Left renal pelvis (tissue), 4 donors: ENCODE data around the gene PHF20. TPM values are rescaled to one million over a fixed set of nuclear protein-coding genes. Genes with fewer than 3 reads are reported as not detected.
"Not testable (repeated sequence)": the region's sequence is repeated elsewhere in the genome, so short reads cannot be mapped to it uniquely, and the experiment has no call there.

ENCODE experiments used
- DNase-seq, 4 donors: peaks; one replicate each; pipeline ENCODE4 v3.0.0-alpha.2; 2013; ENCODE audit warnings: low read depth in 4 of 4, low spot score in 3 of 4
- polyA plus RNA-seq, 4 donors: library from polyadenylated mRNA; unstranded; fragments of 120-200 nt; gene quantifications; one replicate each; pipeline ENCODE4 v1.2.1, GENCODE V29; 2013; ENCODE audit not compliant: insufficient read length in 4 of 4

The PHF20 gene
- 10 to 100 TPM; 32.5 to 42.7 (median 41.1) TPM for polyA plus RNA-seq

- peak; percentile 78 to 87 (median 84) for DNase-seq
Measured at GRCh38 chr20:35771689-35772562, at the start of gene PHF20. PHF20 (plus strand) TSS chr20:35772015; CDS start chr20:35801523, 29,508 bp downstream.

GRCh38 chr20:35723275-35723639 lies 48.6 kb upstream of the PHF20 start:
- not testable (repeated sequence) for DNase-seq

GRCh38 chr20:35723652-35724320 lies 48.0 kb upstream of the PHF20 start:
- DNase-seq, result not testable (repeated sequence)

GRCh38 chr20:35724321-35725230 lies 47.2 kb upstream of the PHF20 start:
- no peak for DNase-seq

GRCh38 chr20:35726842-35727711 lies 44.7 kb upstream of the PHF20 start:
- no peak for DNase-seq

GRCh38 chr20:35729283-35729807 lies 42.5 kb upstream of the PHF20 start:
- DNase-seq, result no peak

- no peak for DNase-seq
Measured at GRCh38 chr20:35729836-35730582, 41.8 kb upstream of the PHF20 start.

- DNase-seq, result no peak
Measured at GRCh38 chr20:35730583-35731468, 41.0 kb upstream of the PHF20 start.

GRCh38 chr20:35731469-35731788 lies 40.4 kb upstream of the PHF20 start:
- no peak for DNase-seq

GRCh38 chr20:35731862-35732643 lies 39.8 kb upstream of the PHF20 start:
- no peak for DNase-seq

- DNase-seq, result no peak
Measured at GRCh38 chr20:35732644-35732982, 39.2 kb upstream of the PHF20 start.

GRCh38 chr20:35734374-35734773 lies 37.4 kb upstream of the PHF20 start:
- no peak for DNase-seq

- no peak for DNase-seq
Measured at GRCh38 chr20:35734777-35735649, 36.8 kb upstream of the PHF20 start.

GRCh38 chr20:35735826-35736470 lies 35.9 kb upstream of the PHF20 start:
- DNase-seq, result no peak

- no peak for DNase-seq
Measured at GRCh38 chr20:35737865-35738333, 33.9 kb upstream of the PHF20 start.
